ENCODE measurements around the gene RAMAC.
"Not testable (repeated sequence)": the region's sequence is repeated elsewhere in the genome, so short reads cannot be mapped to it uniquely, and the experiment has no call there.

Gene RAMAC

DNA sequence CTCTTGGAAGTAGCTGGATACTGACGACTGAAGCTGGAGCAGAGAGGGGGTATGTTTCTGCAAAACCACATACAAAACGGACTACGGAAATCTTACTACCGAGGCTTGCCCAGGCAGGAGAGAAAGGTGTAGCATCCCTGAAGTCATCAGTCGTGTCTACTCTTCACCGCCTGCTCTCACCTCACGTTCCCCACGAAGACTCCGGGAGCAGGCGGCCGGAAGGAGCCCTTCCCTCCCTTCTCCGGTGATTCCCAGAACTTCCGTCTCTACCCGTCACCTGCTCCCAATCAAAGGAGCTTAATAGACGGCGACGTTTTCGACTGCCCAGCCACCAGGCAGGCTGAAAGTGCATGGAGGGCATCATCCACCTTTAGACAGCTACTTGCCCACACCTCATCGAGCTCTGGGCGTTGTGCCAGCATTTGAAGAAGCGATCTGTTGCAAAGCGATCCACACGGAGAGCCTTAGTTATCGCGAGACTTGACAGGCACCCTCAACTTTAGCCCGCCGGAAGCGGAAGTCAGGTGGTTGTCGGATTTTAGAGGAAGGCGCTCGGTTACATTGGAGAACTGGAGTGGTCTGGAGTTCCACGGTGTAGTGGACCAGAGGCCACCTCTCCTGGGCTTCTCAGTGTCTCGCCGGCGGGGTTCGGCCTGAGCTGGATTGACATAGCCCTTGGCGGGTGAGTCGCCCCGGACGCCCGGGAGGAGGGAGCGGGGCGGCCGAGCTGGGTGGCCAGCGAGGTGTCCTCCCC, at the start of gene RAMAC:
TSS of gene RAMAC (plus strand) at position 523 of the 754 bp plus-strand sequence. CDS start 2,809 bp downstream, outside the sequence.
- peak; percentile 97 for DNase-seq

GRCh38 chr15:82936966-82937711, 48.9 kb upstream of the RAMAC start:
- no peak for DNase-seq

DNA sequence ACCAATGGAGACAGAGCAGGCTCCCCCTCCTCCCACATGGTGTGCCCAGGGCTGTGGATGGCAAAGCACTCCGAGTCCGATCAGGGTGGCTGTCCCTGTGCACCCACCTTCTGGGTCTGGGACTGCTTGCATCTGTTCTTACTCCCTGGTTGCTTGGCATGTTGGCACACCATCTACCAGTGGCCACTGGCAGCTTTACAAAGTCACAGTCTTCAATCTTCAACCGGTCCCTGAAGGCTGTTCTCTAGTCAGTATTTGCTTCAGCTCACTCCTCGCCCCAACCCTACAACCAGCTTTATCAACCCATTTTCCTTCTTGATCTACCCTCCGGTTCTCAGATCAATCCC, 48.3 kb upstream of the RAMAC start:
- DNase-seq: no peak

- DNase-seq: not testable (repeated sequence)
These were observed 46.3 kb upstream of the RAMAC start for GRCh38 chr15:82939678-82940077.

DNA sequence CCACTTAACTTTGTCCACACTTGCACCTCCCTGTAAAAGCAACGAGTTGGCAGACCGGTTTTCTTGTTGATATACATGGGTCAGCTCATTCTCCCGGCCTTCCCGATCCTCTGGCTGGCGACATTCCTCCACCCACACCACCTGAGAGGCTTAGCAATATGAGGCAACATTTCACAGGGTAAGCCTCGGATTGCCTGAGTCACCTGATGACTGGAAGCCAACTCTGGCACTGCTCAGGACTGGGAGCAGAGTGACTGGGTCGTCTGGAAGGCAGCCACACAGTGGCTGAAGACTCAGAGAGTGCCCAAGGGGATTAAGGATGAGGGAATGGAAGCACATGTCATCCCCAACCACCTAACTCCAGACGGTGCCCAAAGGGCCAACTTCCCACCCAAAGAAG, 43.3 kb upstream of the RAMAC start:
- DNase-seq: no peak

DNA sequence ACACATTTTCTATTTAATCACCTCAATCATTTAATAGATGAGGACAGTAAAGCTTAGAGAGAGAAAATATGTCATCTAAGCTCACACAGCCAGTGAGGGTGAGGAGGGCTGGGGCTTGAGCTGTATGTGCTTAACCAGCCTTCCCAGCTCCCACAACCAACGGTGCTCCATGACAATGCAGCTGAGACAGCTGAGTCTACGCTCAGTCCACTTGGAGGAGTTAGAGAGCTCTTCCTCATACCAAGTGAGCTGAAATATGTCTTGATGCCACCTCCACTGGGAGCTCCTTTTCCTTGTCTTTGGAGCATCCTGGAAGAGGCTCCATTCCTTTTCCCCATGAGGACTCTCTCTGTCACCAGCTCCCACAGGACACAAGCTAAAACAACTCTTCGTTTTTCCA, 42.8 kb upstream of the RAMAC start:
- peak; percentile 34 for DNase-seq

- no peak for DNase-seq
These were observed 42.0 kb upstream of the RAMAC start for GRCh38 chr15:82944056-82944455.

DNA sequence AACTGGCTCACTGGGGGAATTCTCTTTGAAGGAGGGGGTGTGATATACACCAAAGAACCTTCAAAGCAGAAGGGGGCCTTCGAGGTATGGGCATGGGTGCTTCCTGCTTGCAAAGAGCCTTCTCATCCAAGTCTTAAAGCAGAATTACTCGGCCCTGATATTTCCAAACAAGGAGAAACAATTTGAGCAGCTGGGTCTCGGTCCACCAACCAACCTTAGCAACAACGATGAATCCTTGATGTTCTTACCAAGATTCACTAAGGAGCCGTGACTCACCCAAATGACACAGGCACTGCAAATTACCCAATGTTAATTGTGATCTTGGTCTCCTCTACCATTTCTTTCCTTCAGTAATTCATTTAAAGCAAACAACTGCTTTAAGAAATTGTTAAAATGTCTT, 41.2 kb upstream of the RAMAC start:
- no peak for DNase-seq

- DNase-seq: no peak
These were observed 40.7 kb upstream of the RAMAC start for GRCh38 chr15:82945326-82945725.

GRCh38 chr15:82946155-82946701, 39.8 kb upstream of the RAMAC start:
- DNase-seq: no peak

DNA sequence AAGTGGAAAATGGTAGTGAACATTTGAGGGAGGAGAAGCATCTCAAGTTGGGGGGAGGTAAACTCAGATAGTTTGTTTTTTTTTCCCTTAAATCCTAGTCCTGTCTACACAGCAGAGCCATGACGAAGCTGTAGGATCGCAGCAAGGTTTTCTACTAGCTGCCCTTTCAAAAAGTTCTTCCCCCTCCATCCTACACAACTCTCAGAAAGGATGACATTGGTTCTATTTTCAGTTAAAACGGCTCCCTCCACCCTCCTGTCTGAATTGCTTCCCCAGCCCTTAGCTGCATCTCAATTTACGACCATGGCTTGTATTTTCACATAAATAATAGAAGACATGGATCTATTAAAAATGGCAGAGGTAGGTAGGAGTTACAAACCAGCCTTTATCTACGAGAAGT, 35.7 kb upstream of the RAMAC start:
- no peak for DNase-seq

GRCh38 chr15:82950746-82951370, 35.2 kb upstream of the RAMAC start:
- peak; percentile 36 for DNase-seq

- peak; percentile 37 for DNase-seq
These were observed 34.4 kb upstream of the RAMAC start for GRCh38 chr15:82951472-82952157.

DNA sequence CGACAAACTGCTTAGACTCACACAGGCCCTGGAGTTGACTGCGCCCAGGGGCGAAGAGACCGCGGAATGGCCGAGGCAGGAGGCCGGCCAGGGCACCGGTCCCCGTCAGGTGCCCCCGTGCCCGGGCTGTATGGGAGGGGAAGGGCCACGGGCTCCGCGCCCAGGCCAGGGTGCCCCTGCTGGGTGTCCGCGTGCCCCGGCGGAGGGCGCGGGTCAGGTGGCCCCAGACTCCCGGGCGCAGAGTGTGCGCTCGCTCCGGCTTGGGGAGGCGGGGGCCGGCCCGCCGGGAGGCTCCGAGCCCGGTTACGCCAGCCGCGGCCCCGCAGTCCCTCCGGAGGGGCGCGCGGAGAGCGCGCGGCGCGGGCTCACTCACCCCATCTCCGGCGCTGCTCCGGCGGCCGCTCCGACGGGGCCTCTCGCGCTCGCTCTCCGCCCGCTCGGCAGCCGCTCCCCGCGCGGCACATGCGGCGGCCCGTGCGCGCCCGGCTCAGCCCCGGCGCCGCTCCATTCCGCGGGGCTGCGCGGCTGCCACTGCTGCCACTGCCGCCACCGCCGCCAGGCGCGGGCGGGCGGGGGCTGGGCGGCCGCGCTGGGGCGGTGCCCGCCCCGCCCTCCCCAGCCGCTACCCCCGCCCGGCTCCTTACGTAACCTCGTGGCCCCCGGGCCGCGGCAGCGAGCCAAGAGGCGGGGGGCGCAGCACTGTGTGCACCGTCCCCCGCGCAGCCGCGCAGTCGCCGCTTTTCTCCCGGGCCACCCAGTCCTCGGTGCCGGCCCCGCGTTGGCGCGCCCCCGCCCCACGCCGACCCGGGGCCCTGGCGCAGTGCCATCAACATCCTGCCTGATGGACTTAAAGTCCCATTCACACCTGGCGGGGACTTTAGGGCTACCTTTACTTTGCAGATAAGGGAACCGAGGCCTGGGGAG, 33.6 kb upstream of the RAMAC start, which contains the start of gene HOMER2:
TSS of gene HOMER2 (minus strand) at position 563 of the 924 bp plus-strand sequence. CDS start at position 378, 185 bp downstream.
- DNase-seq: peak; percentile 68

GRCh38 chr15:82958638-82959037, 27.4 kb upstream of the RAMAC start:
- no peak for DNase-seq

DNA sequence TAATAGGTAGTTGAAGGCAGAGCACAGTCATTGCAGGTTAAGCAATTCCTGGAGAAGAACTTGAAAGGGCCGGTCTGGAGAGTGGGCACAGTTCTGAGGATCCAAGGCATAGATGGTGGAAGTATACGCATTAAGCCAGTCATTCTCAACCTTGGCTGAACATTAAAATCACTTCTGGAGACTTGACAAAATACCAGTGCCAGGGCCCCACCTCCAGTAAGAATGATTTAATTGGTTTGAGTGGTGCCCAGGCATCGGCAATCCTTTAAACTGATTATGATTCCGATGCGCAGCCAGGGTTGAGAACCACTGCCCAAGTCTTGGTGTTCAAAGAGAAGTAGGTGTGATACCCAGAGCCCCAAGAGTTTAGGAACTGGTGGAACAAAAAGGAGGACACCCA, 26.6 kb upstream of the RAMAC start:
- no peak for DNase-seq

DNA sequence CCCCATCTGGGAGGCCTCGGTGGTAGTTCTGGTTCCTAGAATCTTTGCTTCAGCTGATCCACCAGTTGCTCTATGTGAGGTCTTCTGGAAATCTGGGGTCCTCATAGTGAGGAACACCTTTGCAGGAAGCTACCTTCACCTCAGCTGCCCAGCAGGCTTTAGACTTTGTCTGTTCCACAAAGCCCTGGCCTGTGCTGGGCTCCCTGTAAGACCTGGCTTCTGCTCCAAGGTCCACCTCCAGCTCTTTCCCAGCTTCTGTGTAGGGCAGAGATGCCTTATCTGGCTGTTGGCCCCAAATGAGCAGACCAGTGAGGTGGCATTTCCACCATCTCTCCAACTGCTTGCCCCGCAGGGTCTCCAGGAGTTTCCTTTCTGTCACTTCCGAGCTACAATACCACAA, 25.2 kb upstream of the RAMAC start:
- DNase-seq: no peak

DNA sequence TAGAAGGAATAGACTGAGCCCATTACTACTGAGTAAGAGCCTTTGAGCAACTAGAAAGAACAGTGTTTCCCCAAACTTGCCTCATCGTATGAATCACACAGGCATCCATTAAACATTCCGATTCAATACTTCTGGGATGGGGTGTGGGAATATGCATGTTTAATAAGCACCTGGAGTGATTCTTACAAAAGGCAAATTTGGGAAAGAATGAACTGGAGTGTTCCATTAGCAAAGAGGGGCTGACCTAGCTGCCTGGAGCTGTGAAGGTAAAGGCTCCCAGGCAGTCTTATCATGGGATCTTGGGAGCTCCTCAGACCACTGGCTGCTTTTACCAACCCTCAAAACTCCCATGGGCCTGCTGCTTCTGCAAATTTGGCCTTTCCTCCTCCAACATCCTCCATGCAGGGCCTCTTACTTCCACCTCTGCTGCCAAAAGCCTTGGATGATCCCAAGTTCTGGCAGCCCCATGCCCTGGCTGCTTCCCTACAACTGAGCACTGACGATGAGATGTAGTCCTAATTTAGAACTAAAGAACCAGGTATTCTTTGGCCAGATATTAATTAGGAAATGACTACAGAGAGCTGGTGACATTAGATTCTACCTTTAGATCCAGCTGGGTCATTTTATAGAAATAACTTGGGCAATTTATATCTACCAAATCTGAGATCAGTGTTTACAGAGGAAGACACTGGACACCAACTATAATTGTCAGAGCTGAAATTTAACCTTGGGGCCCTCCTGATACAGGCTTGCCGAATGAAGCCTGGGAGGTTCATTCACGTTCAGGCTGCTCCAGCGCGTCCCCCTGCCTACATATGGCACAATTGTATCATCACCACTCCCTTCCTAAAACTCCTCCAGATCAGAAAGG, 22.3 kb upstream of the RAMAC start:
- DNase-seq: no peak

DNA sequence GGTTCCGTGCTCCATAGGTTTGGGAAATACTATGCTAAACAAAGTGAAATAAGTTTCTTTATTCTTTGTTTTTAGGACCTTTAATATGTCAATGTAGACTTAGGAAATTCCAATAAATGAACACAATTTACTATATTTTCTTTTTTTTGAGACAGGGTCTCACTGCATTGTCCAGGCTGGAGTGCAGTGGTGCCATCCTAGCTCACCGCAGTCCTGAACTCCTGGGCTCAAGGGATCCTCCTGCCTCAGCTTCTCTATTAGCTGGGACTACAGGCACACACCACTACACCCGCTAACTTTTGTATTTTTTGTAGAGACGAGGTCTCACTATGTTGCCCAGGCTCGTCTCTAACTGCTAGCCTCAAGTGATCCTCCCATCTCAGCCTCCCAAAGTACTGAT, 21.1 kb upstream of the RAMAC start:
- no peak for DNase-seq

DNA sequence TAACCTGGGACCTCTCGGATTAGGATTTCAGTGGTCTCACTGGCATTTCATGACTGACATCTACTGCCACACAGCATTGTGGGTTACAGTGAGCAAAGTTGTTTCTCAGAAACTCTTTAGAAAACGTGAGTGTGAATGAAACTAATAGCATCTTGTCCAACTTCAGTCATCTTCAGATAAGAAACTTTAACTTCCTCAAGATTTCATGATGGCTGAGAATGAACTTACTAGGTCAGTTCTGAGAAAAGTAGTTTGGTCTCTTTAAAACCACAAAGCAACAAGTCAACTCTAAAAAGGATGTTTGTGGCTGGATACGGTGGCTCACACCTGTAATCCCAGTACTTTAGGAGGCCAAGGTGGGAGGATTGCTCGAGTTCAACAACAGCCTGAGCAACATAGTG, 19.3 kb upstream of the RAMAC start:
- DNase-seq: no peak

GRCh38 chr15:82968066-82968465, 17.9 kb upstream of the RAMAC start:
- DNase-seq: no peak

All from retina (tissue), 1 donor.